OCI-LY1 (cell line): Measurements from ENCODE around the gene OSBPL2.

Experiments
- EZH2 ChIP-seq: fragments of 200-600 bp; sonication (generic), shearing (Covaris generic); IDR thresholded peaks from 2 replicates; pipeline ENCODE4 v1.8.0; 2017; ENCODE audit warnings: borderline replicate concordance, mixed run types, mild to moderate bottlenecking, antibody characterized with exemption, low read length, moderate library complexity, mixed read lengths
- TF ChIP-seq, protein P1 (sequence below): fragments of 200-600 bp; sonication (generic), shearing (Covaris generic); IDR thresholded peaks from 2 replicates; pipeline ENCODE4 v1.5.1; 2017; ENCODE audit warnings: mild to moderate bottlenecking, antibody characterized with exemption, low read length, moderate library complexity, mixed read lengths

DNA sequence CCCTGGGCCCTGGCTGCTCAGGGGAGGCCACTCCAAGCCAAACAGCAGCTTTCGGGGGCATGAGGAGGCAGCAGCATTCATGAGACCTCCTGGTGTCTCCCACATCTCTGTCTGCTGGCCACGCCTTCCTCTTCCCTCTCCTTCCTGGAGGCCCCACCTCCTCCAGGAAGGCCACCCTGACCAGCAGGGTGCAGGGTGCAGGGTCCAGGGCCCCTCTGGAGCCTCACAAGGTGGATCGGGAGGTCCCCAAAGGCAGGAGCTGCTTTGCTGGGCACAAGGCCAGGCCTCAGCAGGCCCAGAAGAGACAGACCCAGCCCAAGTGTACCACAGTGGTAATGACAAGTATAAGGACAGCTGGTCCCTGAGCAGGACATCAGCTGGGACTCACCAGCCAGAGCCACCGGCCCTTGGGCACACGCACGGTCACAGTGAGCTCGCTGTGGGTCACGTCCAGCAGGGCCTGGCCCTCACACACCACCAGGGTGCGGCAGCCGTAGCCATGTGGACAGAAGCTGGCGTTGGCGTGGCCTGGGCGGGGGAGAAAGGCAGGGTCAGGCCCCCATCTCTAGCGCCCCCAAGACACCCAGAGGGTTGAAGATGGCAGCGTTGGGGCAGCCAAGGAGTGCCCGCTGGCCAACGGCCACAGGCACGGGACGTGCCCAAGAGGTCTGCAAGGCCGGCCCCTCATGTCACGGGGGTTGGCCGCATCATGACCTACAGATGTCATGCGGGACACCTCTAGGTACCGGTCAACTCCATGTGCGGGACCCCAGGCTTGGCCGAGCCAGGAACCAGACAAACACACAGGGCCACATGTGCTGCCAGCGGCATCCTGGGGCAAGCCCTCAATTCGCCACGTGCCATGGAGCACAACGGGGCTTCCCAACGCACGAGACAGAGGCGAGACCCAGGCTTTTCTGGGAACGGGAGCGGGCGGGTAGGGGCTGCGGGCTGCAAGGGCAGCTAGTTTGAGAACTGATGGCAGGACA is 91.4 kb downstream of the OSBPL2 start:
- TF ChIP-seq, protein P1, sequence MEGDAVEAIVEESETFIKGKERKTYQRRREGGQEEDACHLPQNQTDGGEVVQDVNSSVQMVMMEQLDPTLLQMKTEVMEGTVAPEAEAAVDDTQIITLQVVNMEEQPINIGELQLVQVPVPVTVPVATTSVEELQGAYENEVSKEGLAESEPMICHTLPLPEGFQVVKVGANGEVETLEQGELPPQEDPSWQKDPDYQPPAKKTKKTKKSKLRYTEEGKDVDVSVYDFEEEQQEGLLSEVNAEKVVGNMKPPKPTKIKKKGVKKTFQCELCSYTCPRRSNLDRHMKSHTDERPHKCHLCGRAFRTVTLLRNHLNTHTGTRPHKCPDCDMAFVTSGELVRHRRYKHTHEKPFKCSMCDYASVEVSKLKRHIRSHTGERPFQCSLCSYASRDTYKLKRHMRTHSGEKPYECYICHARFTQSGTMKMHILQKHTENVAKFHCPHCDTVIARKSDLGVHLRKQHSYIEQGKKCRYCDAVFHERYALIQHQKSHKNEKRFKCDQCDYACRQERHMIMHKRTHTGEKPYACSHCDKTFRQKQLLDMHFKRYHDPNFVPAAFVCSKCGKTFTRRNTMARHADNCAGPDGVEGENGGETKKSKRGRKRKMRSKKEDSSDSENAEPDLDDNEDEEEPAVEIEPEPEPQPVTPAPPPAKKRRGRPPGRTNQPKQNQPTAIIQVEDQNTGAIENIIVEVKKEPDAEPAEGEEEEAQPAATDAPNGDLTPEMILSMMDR: no peak
- TF ChIP-seq EZH2: no peak
